Activated naive CD4-positive, alpha-beta T cell (primary cell): Measurements from ENCODE around the gene MAP3K9.

ENCODE experiments used
- DNase-seq, 4 experiments: peaks; one replicate each; lab custom pipeline; 2025; lab: John Stamatoyannopoulos, UW

The MAP3K9 gene

DNA sequence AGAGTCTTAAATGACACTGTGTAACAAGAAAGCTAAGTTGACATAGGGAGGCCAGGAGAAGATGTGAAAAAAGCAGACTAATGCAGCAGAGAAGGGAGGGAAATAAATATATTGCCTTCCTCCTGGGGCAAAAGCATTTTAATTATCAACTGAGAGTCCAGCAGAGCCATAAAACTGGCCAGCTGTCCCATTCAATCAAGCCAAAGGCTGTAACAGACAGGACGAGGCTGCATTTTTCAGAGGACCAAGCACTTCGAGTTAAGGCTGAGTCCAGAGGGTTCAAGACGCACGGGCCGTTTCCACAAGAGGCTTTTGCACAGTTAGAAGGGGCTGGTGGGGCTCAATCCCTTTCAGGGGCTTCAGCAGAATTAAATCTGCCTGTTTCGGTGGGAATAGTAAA, 20.4 kb downstream of the MAP3K9 start:
- no peak for DNase-seq

DNA sequence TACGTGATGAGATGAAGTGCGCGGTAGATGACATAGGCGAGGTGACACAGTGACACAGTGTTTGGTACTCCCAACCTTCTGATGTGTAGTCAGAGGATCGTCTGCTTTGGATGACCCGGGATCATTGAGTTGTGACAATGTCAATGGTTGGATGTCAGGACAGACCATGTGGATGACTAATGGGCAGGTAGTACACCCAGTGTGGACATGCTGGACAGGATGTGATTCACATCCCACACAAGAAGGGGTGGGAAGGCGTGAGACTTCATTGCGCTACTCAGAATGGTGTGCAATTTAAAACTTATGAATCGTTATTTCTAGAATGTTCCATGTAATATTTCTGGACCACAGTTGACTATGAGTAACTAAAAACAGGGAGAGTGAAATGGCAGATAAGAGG, 23.8 kb downstream of the MAP3K9 start:
- no peak for DNase-seq

DNA sequence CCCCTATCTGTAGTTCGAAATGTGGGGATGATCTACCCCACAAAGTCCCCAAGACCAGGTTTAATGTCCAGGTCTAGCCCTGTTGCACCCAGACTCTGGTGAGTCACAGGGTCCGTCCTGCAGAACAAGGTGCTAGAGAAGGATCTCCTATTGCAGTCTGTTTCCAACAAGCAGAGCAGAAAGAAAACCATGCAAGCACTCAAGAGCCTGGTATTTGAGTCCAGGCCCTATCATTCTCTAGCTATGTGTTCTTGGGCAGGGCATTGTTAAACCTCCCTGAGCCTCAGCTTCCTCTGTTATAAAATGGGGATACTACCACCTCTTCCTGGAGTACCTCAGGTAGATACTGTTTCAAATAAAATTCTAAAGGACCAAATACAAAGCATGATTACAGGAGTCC, 24.4 kb downstream of the MAP3K9 start:
- no peak for DNase-seq

DNA sequence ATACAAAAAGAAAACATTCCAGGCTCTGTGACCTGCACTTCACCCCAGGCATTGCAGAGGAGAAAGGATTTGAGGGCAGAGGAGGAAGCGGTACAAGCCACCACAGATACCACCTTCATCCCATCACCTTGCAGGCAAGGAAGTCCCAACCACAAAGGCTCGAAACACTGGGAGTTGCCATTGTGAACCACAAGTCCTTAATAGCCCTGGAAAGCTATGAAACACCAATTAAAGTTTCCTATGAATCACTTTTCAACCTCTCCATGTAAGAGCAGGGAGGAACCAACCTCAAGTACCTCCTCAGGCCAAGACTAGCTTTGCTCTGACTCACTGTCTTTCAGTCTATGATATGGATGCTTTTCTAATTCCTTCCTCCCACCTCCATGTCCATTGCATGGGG, 27.0 kb downstream of the MAP3K9 start:
- DNase-seq, result no peak

DNA sequence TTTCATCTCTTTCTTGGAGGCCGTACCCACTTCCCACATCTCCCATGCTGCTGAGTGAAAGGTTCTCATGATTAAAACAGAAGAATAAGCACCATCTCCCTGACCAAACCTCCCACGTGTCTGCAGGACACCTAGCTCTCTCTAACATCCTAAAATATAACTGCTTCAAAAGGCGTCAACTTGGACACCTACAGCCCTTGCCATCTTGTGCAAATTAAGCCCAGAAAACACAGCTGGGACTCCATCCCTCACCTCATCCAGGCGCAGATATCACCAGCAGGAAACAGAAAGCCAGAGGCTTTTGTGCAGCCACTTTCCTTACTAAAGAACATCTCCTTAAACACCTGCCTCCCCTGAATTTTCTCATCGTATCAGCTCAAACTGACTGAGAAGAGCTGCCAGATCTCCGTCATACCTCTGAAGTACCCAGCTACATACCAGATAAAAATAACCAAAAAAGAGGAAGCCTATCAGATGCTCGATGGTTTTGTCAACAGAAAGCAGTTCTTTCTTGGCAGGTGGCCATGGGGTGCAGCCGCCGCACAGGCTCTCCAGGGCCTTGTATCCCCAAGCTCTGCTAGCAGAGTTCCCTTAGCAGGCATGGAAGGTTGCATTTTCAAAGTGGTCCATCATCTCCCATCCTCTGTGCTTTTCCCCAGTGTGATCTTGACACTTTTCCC, 28.8 kb downstream of the MAP3K9 start:
- no peak for DNase-seq

DNA sequence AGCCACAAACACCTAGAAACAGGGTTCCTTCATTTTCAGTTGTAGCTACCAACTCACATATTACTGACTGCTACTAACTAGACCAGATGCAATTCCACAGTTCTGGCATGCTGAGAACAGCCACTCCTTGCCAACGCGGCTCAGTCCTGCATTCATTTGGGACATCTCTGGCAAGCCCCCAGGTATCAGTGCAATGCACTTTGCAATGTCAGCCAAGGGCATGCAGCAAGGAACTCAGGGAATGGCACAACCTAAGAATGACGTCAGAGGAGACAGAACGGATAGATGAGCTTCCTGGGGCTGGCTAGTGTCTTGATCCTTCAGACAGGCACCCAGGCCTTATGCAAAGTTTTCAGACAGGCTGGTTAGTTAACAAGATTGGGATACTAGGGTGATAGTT, 29.6 kb downstream of the MAP3K9 start:
- DNase-seq, result no peak

DNA sequence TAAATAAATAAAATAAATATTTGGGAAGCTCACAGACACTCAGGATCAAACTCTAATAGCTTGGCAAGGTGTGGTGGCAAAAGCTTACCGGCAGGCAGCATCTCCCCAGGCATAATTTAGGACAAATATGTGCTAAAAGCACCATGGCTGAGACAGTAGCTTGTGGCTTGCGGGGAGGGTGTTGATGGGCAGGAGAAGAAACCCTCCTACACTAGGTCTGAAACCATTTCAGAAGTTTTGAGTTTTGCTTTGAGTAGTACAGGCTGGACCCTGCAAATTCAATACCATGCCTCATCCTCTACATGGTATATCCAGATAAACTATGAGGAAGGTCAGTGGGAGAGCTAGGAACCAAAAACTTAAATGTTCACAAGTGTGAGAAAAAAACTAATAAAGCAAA, 33.1 kb downstream of the MAP3K9 start:
- no peak for DNase-seq

DNA sequence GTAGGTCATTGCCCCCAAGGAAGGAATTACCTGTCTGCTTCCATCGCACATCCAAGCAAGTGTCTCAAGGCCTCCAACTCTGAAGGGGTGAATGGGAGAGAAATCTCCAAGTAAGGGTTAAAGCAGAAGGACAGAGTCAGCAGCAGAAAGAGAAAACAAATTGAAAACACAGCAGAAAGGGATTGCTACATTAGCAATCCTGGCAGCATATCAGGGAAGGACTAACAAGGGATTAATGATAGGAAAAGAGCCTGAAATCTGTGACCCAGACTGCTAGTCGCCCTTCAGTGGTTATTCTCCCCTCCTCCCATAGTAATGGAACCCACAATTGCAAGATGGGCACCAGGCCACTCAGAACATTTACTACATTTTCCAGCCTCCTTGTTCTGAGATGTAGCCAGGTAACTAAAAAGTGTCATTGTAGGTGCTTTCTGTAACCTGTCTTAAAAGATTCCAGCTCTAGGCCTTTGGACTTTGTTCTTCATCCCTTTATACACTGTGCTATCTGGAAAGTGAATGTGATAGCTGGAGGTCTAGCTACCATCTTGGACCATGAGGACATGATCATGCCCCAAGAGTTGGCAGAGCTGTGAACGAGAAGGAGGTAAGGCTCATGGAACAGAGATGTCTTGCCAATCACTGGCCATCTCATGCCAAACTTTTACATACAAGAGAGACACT, 36.0 kb downstream of the MAP3K9 start:
- no peak for DNase-seq

DNA sequence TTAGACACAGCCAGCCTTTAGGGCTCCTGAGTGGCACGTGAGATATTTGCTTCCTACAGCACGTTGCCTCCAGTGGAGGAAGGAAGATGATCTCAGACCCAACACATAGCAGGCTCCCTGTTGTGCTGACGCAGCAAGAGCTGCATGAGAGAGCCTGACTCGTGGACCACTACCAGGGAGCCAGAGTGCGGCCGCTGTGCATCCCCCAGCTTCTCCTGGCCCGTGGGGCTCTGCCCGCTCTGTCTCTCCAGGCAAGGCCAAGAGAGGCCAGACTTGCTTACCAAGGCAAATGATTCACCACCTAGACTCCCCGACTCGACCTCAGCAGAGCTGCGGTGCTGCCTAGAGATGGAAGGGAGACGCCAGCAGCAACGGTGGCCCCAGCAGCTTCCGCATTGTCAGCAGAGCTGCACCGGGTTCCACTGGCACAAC, 37.5 kb downstream of the MAP3K9 start:
- DNase-seq, result no peak

DNA sequence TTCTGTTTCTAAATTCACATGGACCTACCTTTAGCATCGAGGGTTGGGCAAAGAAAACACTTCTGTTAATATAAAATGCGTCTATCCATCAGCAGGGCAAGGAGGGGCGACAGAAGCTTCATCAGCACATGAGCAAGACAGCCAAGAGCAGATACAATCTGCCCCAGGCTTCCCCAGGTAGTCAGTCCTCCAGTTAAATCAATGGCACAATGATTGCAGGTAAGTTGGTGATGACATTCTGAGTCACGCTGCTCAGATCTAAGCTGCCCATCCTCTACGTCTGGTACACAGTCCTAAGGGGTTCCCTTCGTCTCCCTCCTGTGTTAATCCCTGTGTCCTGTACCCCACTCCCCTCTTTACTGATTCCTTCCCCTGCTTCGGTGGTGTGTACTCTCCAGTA, 38.8 kb downstream of the MAP3K9 start:
- DNase-seq, result no peak

DNA sequence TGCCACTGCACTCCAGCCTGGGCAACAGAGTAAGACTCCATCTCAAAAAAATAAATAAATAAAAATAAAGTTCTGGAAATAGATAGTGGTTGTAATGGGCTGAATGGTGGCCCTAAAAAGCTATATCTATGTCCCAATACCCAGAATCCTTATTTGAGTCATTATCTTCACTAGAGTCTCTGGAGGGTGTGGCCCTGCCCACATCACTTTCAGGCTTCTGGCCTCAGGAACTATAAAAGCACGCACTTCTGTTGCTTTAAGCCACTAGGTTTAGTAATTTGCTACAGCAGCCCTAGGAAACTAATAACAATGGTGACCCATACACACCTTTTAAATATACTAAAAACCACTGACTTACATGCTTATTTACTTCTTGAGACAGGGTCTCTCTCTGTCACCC, 49.9 kb downstream of the MAP3K9 start:
- no peak for DNase-seq

DNA sequence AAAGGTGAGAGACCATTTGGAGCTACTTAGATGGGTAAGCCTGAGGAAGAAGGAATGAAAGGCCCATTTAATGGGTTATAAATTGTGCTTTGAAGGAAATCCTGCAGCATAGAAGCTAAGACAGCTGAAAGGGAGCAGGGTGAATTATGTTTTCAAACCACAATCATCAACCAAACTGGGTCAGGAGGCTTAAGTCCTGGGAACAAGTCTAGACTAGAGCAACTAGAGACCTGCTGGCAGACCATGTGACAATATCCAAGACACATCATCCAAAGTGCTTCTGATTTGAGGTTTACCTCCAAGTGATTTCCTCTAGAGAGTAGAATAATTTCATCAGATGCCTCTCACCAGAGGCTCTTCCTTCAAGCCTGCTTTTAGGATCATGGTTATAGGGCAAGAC, 53.7 kb downstream of the MAP3K9 start:
- no peak for DNase-seq

DNA sequence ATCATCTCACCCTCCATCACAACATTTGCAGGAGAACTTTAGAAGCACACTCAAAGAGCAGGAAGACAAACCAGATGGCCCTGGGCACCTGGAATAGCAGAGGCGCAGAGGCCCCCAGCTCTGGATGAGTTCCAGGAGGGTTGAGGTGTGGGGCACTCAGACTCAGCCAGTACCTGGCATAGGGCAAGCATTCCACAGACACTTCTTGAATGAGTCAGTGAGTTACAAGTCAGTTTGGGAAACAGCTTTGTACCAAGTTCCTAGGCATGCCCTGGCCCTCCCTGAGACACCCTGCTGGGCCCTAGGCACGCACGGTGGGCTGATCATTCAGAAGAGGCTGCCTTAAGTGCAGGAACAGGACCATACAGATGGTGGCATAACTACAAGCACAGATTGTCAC, 54.3 kb downstream of the MAP3K9 start:
- DNase-seq, result no peak

DNA sequence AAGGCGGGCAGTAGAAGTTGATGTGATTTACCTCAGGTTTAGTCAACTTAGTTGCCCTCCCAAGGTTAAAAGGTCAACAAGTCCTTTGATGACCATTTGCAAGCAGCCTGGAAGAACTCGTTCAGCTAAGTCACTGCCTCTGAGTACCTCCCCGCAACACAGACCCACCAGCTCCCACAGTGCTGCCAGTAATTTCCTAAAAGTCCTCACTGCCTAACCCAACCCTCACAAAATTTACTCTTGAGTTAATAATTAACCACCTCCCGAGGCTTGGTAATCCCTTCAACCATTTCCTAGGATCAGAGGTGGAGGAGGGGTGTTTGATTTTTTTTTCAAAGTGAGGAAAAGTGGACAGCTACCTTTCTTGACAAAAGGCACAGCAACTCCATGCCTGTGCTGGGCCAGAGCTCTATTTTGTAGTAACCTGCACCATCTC, 55.8 kb downstream of the MAP3K9 start:
- DNase-seq, result no peak

DNA sequence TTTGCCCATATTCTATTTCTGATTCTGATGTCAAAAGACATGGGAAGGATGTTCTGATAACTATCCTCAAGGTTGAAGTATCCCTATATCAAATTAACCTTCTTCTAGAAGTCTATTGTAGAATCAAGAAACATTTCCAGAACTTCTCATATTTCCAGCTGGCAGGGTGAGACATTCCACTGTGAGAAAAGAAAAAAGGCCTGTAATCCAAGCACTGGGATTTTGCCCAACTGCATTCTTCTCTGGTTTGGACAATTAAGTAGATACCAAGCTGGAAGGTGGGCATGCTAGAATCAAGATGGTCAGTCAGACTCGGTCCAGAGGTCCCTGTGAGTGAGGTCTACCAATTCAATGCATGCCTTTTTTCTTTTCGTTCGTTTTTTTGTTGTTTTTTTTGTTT, 60.9 kb downstream of the MAP3K9 start:
- DNase-seq, result no peak

DNA sequence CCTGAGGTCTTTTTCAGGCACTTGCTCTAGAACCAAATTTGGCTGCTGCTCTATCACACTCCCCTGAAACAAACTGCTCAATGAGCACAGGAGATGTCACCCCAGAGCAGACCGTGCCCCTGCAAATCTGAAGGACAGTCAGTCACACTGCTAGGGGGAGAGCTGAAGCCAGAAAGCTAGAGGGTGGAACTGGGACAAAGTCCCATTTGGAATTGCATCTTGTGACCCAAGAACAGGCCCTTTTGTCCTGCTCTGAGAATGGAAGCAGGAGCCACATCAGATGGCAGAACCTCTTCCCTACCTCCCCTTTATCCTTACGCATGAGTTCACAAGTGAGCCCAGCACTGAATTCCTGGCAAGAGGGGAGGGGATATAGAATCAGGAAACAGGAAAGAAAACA, 64.7 kb downstream of the MAP3K9 start:
- no peak for DNase-seq

DNA sequence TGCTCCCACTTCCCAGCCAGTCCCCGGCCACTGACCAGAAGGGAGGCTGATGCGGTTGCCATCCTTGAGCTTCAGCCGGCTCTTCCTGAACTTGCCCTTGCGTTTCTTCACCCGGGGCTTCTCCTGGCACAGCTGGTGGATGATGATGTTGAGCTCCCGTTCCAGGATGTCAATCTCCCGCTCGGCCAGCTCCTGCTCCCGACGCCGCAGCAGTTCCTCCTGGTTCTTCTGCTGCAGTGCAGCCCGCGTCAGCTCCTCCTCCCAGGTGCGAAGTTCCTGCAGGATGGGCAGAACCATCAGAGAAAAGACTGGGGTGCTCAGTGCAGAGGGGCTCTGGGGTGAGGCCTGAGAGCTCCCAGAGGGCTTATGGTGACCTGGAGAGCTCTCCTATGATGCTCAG, 67.0 kb downstream of the MAP3K9 start:
- no peak for DNase-seq

DNA sequence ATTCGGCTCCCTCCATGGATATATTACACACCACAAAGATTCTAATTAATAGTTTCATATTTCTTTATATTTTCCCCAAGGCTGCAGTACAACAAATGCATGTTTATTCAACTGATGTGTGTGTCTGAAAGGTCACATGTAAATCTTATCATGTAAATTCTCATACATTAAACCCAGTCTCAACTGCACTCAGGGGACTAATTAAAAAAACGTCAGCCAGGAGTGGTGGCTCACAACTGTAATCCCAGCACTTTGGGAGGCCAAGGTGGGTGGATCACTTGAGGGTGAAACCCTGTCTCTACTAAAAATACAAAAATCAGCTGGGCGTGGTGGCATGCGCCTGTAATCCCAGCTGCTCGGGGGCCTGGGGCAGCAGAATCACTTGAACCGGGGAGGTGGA, 67.8 kb downstream of the MAP3K9 start:
- no peak for DNase-seq

DNA sequence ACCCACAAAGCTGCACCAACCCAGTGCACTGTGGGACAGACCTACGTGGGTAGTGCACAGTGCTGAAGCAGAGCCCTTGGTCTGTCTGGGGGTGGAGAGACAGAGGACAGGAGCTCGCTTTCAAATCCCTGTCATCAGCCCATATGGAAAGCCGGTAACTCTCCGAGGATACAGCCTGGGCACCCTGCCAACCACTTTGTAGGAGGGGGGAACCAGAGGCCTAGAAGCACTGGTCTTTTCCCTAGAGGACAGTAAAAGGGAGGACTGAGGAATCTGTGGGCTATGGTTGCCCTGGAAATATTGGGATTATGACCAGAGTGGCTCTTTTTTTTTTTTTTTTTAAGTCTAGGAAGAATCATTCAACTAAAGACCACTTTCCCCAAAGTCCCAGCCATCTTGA, 74.3 kb downstream of the MAP3K9 start:
- no peak for DNase-seq

DNA sequence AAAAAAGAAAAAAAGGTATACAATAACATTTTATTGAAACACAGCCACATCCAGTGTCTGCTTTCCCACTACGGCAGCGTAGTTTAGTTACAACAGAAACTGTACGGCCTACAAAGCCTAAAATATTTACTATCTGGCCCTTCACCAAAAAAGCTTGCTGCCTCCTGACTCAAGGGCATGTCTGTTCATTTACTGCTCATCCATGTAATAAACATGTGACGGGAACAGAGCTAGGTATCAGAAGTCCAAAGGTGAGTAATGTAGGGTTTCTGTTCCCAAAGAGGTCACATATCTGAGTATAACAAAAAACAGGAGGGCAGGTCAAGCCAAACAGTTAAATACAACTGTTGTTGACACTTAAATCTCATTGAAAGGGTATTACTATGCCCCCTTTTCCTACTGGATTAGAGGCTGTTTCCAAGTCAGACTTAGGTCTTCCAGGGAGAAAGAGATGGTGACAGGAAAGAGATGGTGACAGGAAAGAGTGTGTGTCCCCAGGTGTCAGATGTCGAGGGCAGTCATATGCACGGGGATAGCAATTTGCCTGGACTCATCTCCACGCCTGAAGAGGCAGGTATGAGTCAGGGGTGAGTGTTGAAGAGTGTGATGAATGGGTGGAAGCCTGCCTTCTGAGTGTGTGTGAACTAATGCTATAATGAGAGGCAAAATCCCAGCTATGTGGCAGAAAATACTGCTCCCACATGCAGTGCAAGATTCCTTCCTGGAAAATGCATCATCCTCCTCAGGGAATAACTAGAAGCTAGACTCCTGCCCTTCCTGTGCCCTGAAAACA, 77.7 kb downstream of the MAP3K9 start:
- no peak for DNase-seq

DNA sequence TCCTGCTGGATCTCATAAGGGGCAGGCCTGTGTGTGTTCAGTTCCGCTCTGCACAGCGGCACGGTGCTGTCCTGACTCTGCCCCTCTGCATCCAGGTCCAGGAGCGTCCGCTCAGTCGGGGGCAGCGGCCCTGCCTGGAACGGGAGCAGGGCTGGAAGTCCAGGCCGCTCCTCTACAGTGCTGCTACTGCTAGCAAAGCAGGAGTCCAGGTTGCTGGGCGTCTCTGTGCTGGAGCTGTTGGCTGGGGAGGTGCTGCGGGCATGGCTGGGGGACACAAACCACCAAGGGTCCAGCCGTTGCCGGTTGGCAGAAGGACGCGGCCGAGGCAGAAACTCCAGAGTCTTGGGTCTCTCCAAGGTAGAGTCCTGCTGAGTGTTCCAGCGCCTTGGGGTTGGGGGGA, 78.9 kb downstream of the MAP3K9 start:
- no peak for DNase-seq

DNA sequence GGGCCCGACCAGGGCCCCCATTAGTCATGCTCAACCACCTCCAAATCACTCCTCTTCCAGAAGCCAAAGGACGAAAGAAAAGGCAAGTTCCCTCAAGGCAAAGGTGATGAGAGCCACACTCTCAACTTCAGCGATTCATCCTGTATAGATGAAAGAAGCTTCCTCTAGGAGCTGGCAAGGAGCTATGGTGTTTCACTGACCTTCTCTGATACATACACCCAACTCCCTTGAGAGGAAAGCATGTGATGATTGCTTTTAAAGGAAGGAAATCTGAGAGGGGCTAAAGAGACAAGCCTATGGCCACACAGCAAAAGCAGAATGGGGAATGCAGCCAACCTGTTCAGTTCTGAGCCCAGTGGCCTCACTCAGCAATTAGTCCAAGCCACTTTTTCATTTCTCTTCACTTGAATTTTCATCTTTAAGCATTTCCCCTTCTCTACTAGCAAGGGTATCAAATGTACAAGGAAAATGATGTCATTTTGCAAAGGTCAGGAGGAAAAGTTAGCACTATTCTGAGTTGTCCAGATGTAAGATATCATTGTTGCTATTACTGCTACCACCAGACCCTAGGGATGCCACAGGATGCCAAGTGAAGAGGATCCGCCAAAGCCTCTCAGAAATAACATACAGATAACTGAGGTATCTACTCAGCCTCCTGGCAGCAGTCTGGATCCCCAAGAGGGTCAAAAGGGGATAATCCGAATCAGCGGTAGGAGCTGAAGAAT, 82.5 kb downstream of the MAP3K9 start:
- no peak for DNase-seq

DNA sequence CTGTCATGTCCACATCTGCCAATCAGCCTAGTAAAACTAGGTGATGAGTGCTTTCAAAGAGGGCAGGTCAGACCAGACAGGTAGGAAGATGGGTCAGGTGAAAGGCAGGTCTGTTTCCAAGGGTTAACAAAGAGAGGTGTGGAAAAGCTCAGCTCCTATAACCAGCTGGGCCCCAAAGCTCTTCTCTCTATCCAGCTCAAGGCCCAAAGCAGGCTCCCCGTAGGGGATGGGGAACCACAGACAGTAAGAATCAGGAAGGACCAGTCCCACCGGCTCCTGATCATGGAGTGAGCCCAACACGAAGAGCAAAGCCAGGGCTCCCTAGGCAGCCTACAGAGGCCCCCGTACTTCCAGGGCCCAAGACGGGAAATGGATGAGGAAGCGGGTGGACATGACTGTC, 84.4 kb downstream of the MAP3K9 start:
- no peak for DNase-seq
